ENCODE results near the gene GPANK1.

Gene GPANK1

GRCh38 chr6:31665501-31666336 is 922 bp upstream of the GPANK1 start, which contains the start of gene CSNK2B (continued):
- TF ChIP-seq ZNF513 (tag by site-specific recombination; IDR thresholded peaks at IDR 0.05) (0 out of 2 replicates have a peak, but pooled peaks have one; percentile 8), YY2 (tag by site-specific recombination; IDR thresholded peaks at IDR 0.05) (0 out of 2 replicates have a peak, but pooled peaks have one; percentile 10), ZBTB8A (tag by site-specific recombination; IDR thresholded peaks at IDR 0.05) (peak; percentile 91), ZFHX2 (tag by site-specific recombination; conservative IDR thresholded peaks at IDR 0.05) (peak; percentile 65), ZBTB11 (tag by site-specific recombination; conservative IDR thresholded peaks at IDR 0.05; ENCODE audit: low read depth) (peak; percentile 96), ZNF610 (tag by site-specific recombination; IDR thresholded peaks at IDR 0.05; ENCODE audit: borderline replicate concordance) (peak; percentile 69; the same call in 1 of the 2 replicates), ZNF580 (tag by site-specific recombination; IDR thresholded peaks at IDR 0.05) (peak; percentile 32; the same call in 1 of the 2 replicates), ZXDB (tag by site-specific recombination; IDR thresholded peaks at IDR 0.05) (peak; percentile 51), ZNF843 (tag by site-specific recombination; IDR thresholded peaks at IDR 0.05) (no peak), ZNF132 (tag by site-specific recombination; IDR thresholded peaks at IDR 0.05; ENCODE audit: borderline replicate concordance) (no peak), ZNF404 (tag by site-specific recombination; IDR thresholded peaks at IDR 0.05) (no peak), OVOL3 (tag by site-specific recombination; IDR thresholded peaks at IDR 0.05) (peak; percentile 33; the same call in 1 of the 2 replicates), ZNF146 (tag by site-specific recombination; IDR thresholded peaks at IDR 0.05) (peak; percentile 27; the same call in 1 of the 2 replicates), GLIS1 (tag by site-specific recombination; IDR thresholded peaks at IDR 0.05) (peak; percentile 28; the same call in 1 of the 2 replicates), ZNF529 (tag by site-specific recombination; IDR thresholded peaks at IDR 0.05; ENCODE audit: insufficient replicate concordance) (no peak), MYNN (tag by site-specific recombination; IDR thresholded peaks at IDR 0.05; ENCODE audit: borderline replicate concordance) (0 out of 2 replicates have a peak, but pooled peaks have one; percentile 2)
- TF ChIP-seq, protein P1, sequence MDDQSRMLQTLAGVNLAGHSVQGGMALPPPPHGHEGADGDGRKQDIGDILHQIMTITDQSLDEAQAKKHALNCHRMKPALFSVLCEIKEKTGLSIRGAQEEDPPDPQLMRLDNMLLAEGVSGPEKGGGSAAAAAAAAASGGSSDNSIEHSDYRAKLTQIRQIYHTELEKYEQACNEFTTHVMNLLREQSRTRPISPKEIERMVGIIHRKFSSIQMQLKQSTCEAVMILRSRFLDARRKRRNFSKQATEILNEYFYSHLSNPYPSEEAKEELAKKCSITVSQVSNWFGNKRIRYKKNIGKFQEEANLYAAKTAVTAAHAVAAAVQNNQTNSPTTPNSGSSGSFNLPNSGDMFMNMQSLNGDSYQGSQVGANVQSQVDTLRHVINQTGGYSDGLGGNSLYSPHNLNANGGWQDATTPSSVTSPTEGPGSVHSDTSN (CRISPR knock-in tag; IDR thresholded peaks at IDR 0.05) = no peak

Data from HEK293 (cell line).